Epithelial cell of esophagus (primary cell): ENCODE results near the gene RNF217.

Source experiments
- DNase-seq: peaks from one replicate; pipeline ENCODE4 v3.0.0; 2010; ENCODE audit warnings: low read depth
- H3K4me3 ChIP-seq: 2 replicates; pipeline ENCODE4 v1.5.1; 2011; ENCODE audit warnings: mild to moderate bottlenecking, low read length, control low read depth
- CTCF ChIP-seq: IDR thresholded peaks from 2 replicates; pipeline ENCODE4 v1.5.1; 2011; ENCODE audit warnings: low read depth, mild to moderate bottlenecking, low read length, control low read depth, inconsistent platforms; ENCODE audit not compliant: insufficient read depth; ENCODE audit errors: missing control alignments

Gene RNF217

GRCh38 chr6:124928851-124929250 lies 33.4 kb upstream of the RNF217 start:
- no peak for TF ChIP-seq CTCF
- DNase-seq: peak; percentile 85
- no peak overlapping the region for H3K4me3 ChIP-seq

- no peak overlapping the region for H3K4me3 ChIP-seq
- DNase-seq: no peak
- TF ChIP-seq CTCF: no peak
Measured at GRCh38 chr6:124937645-124938044, 24.6 kb upstream of the RNF217 start.

- no peak for TF ChIP-seq CTCF
- H3K4me3 ChIP-seq: no peak overlapping the region
- DNase-seq: no peak
Measured at GRCh38 chr6:124941259-124941658, 21.0 kb upstream of the RNF217 start.

- H3K4me3 ChIP-seq: no peak overlapping the region
- no peak for TF ChIP-seq CTCF
- peak; percentile 75 for DNase-seq
Measured at GRCh38 chr6:124943658-124944057, 18.6 kb upstream of the RNF217 start.

- peak; percentile 67 for DNase-seq
- no peak overlapping the region for H3K4me3 ChIP-seq
- no peak for TF ChIP-seq CTCF
Measured at GRCh38 chr6:124947971-124948451, 14.2 kb upstream of the RNF217 start.

DNA sequence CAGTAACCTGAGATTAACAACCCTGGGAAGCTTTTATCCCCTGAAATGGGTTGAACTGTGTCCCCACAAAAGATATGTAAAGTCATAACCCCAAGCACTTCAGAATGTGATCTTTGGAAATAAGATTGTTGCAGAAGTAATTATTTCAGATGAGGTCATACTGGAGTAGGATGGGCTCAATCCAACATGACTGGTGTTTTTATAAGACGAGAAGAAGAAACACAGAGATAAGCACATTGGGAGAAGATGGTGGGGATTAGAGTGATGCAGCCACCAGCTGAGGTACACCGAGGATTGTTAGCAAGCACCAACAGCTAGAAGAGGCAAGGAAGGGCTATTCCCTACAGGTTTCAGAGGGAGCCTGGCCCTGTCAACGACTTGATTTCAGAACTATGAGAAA lies 12.5 kb upstream of the RNF217 start:
- no peak overlapping the region for H3K4me3 ChIP-seq
- no peak for DNase-seq

GRCh38 chr6:124953808-124954207 lies 8.4 kb upstream of the RNF217 start:
- no peak overlapping the region for H3K4me3 ChIP-seq
- TF ChIP-seq CTCF: no peak
- DNase-seq: no peak

More for the DNA sequence above, 12.5 kb upstream of the RNF217 start:
- TF ChIP-seq CTCF: no peak
